SK-N-SH treated with all-trans-retinoic acid at 6 μM for 48 hours (cell line): ENCODE data around the gene YDJC.

Experiments used
- ATAC-seq: fragments of 200-7000 bp; cut with Tn5 transposase; 3 replicates; pipeline ENCODE4 v1.9.1; 2020; ENCODE audit warnings: mild to moderate bottlenecking, moderate library complexity
- ARNTL ChIP-seq: fragments of 450-650 bp; formaldehyde crosslinking; IDR thresholded peaks from 2 replicates; pipeline ENCODE4 v1.5.0; 2020; ENCODE audit warnings: low read depth, mild to moderate bottlenecking, moderate library complexity, borderline replicate concordance
- BACH2 ChIP-seq: fragments of 250-450 bp; sonication (Bioruptor Pico); IDR thresholded peaks from 2 replicates; pipeline ENCODE4 v1.9.0; 2021; ENCODE audit warnings: mild to moderate bottlenecking, borderline replicate concordance
- CSDC2 ChIP-seq: fragments of 250-450 bp; sonication (Bioruptor Pico); IDR thresholded peaks from 2 replicates; pipeline ENCODE4 v1.5.0; 2020; ENCODE audit warnings: mild to moderate bottlenecking, moderate library complexity
- ESRRG ChIP-seq: fragments of 250-450 bp; sonication (Bioruptor Pico); IDR thresholded peaks from 2 replicates; pipeline ENCODE4 v1.6.1; 2021; ENCODE audit warnings: mild to moderate bottlenecking
- GLIS3 ChIP-seq: fragments of 250-450 bp; sonication (Bioruptor Pico); IDR thresholded peaks from 2 replicates; pipeline ENCODE4 v1.5.0; 2020; ENCODE audit warnings: mild to moderate bottlenecking, moderate library complexity
- ISL1 ChIP-seq: fragments of 250-450 bp; sonication (Bioruptor Pico); IDR thresholded peaks from 2 replicates; pipeline ENCODE4 v2.1.2; 2022; ENCODE audit warnings: mild to moderate bottlenecking, moderate library complexity
- OSR1 ChIP-seq: fragments of 250-450 bp; sonication (Bioruptor Pico); IDR thresholded peaks from 2 replicates; pipeline ENCODE4 v1.8.0; 2022; ENCODE audit warnings: moderate library complexity, mild to moderate bottlenecking, inconsistent platforms
- PPARA ChIP-seq: fragments of 250-450 bp; sonication (Bioruptor Pico); IDR thresholded peaks from 2 replicates; pipeline ENCODE4 v1.5.0; 2020; ENCODE audit warnings: mild to moderate bottlenecking, borderline replicate concordance
- RARB ChIP-seq: fragments of 250-450 bp; sonication (Bioruptor Pico); IDR thresholded peaks from 2 replicates; pipeline ENCODE4 v1.8.0; 2021; ENCODE audit warnings: mild to moderate bottlenecking, moderate library complexity
- SNAI2 ChIP-seq: fragments of 250-450 bp; sonication (Bioruptor Pico); IDR thresholded peaks from 2 replicates; pipeline ENCODE4 v1.5.0; 2020; ENCODE audit warnings: mild to moderate bottlenecking, moderate library complexity
- TSHZ2 ChIP-seq: fragments of 250-450 bp; sonication (Bioruptor Pico); IDR thresholded peaks from 2 replicates; pipeline ENCODE4 v1.5.0; 2020; ENCODE audit warnings: mild to moderate bottlenecking, moderate library complexity
- ZC3H10 ChIP-seq: fragments of 250-450 bp; sonication (Bioruptor Pico); IDR thresholded peaks from 2 replicates; pipeline ENCODE4 v1.5.1; 2021; ENCODE audit warnings: mild to moderate bottlenecking, moderate library complexity
- ZFP3 ChIP-seq: fragments of 250-450 bp; sonication (Bioruptor Pico); IDR thresholded peaks from 2 replicates; pipeline ENCODE4 v1.5.0; 2020; ENCODE audit warnings: mild to moderate bottlenecking, moderate library complexity
- ZFP30 ChIP-seq: fragments of 450-650 bp; formaldehyde crosslinking; IDR thresholded peaks from 2 replicates; pipeline ENCODE4 v1.5.0; 2022; ENCODE audit warnings: mild to moderate bottlenecking, moderate library complexity
- ZNF565 ChIP-seq: fragments of 450-650 bp; formaldehyde crosslinking; conservative IDR thresholded peaks from 2 replicates; pipeline ENCODE4 v1.5.0; 2020; ENCODE audit warnings: low read depth, mild to moderate bottlenecking, moderate library complexity
- ZNF70 ChIP-seq: fragments of 450-650 bp; formaldehyde crosslinking; IDR thresholded peaks from 2 replicates; pipeline ENCODE4 v1.5.0; 2020; ENCODE audit warnings: mild to moderate bottlenecking, moderate library complexity
- ZNF8 ChIP-seq: fragments of 450-650 bp; formaldehyde crosslinking; IDR thresholded peaks from 2 replicates; pipeline ENCODE4 v1.5.0; 2020; ENCODE audit warnings: mild to moderate bottlenecking, moderate library complexity
- TF ChIP-seq, protein P1 (sequence below): fragments of 250-450 bp; sonication (Bioruptor Pico); IDR thresholded peaks from 2 replicates; pipeline ENCODE4 v1.8.0; 2021; ENCODE audit warnings: low read depth, mild to moderate bottlenecking, moderate library complexity, borderline replicate concordance
- TF ChIP-seq, protein P2 (sequence below): fragments of 250-450 bp; sonication (Bioruptor Pico); IDR thresholded peaks from 2 replicates; pipeline ENCODE4 v1.5.1; 2021; ENCODE audit warnings: mild to moderate bottlenecking, moderate library complexity
- TF ChIP-seq, protein P3 (sequence below): fragments of 250-450 bp; sonication (Bioruptor Pico); IDR thresholded peaks from 2 replicates; pipeline ENCODE4 v1.5.1; 2020; ENCODE audit warnings: low read depth, mild to moderate bottlenecking, moderate library complexity
- TF ChIP-seq, protein P4 (sequence below): fragments of 250-450 bp; sonication (Bioruptor Pico); IDR thresholded peaks from 2 replicates; pipeline ENCODE4 v1.8.0; 2020; ENCODE audit warnings: mild to moderate bottlenecking, moderate library complexity, borderline replicate concordance

The YDJC gene

GRCh38 chr22:21606775-21607174 lies 23.0 kb downstream of the YDJC start (continued):
- TF ChIP-seq TSHZ2 (CRISPR knock-in tag) (no peak), ZNF70 (no peak)
- TF ChIP-seq, protein P1, sequence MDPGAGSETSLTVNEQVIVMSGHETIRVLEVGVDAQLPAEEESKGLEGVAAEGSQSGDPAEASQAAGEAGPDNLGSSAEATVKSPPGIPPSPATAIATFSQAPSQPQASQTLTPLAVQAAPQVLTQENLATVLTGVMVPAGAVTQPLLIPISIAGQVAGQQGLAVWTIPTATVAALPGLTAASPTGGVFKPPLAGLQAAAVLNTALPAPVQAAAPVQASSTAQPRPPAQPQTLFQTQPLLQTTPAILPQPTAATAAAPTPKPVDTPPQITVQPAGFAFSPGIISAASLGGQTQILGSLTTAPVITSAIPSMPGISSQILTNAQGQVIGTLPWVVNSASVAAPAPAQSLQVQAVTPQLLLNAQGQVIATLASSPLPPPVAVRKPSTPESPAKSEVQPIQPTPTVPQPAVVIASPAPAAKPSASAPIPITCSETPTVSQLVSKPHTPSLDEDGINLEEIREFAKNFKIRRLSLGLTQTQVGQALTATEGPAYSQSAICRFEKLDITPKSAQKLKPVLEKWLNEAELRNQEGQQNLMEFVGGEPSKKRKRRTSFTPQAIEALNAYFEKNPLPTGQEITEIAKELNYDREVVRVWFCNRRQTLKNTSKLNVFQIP (CRISPR knock-in tag): no peak

- no peak for ATAC-seq
- TF ChIP-seq, protein P2, sequence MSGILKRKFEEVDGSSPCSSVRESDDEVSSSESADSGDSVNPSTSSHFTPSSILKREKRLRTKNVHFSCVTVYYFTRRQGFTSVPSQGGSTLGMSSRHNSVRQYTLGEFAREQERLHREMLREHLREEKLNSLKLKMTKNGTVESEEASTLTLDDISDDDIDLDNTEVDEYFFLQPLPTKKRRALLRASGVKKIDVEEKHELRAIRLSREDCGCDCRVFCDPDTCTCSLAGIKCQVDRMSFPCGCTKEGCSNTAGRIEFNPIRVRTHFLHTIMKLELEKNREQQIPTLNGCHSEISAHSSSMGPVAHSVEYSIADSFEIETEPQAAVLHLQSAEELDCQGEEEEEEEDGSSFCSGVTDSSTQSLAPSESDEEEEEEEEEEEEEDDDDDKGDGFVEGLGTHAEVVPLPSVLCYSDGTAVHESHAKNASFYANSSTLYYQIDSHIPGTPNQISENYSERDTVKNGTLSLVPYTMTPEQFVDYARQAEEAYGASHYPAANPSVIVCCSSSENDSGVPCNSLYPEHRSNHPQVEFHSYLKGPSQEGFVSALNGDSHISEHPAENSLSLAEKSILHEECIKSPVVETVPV (CRISPR knock-in tag): no peak
- TF ChIP-seq ESRRG (CRISPR knock-in tag) (no peak), ZNF565 (CRISPR knock-in tag) (no peak), BACH2 (CRISPR knock-in tag) (no peak), ZFP30 (CRISPR knock-in tag) (no peak), ZFP3 (CRISPR knock-in tag) (no peak), ZC3H10 (no peak), ZNF70 (no peak), OSR1 (CRISPR knock-in tag) (no peak), ZNF8 (no peak)
- TF ChIP-seq, protein P1 (CRISPR knock-in tag): no peak
- TF ChIP-seq, protein P3, sequence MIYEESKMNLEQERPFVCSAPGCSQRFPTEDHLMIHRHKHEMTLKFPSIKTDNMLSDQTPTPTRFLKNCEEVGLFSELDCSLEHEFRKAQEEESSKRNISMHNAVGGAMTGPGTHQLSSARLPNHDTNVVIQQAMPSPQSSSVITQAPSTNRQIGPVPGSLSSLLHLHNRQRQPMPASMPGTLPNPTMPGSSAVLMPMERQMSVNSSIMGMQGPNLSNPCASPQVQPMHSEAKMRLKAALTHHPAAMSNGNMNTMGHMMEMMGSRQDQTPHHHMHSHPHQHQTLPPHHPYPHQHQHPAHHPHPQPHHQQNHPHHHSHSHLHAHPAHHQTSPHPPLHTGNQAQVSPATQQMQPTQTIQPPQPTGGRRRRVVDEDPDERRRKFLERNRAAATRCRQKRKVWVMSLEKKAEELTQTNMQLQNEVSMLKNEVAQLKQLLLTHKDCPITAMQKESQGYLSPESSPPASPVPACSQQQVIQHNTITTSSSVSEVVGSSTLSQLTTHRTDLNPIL (CRISPR knock-in tag): no peak
- TF ChIP-seq, all 23 proteins: peak for 0
Measured at GRCh38 chr22:21605887-21606564, 23.8 kb downstream of the YDJC start.

DNA sequence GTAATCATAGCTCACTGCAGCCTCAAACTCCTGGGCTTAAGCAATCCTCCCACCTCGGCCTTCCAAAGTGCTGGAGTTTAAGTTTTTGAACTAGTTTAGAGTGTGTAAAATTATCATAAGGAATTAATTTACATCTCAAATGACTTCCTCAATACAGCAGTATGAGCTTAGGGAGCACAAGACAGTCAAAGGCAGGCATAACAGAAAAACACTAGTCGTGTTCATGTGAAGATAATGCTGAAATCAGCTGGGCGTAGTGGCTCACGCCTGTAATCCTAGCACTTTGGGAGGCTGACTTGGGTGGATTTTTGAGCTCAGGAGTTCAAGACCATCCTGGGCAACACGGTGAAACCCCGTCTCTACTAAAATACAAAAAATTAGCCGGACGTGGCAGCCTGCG lies 25.8 kb downstream of the YDJC start:
- TF ChIP-seq TSHZ2 (CRISPR knock-in tag) (no peak), ZC3H10 (no peak), ARNTL (no peak), RARB (no peak), ZNF565 (CRISPR knock-in tag) (no peak), GLIS3 (CRISPR knock-in tag) (no peak), SNAI2 (CRISPR knock-in tag) (no peak), PPARA (CRISPR knock-in tag) (no peak), OSR1 (CRISPR knock-in tag) (no peak), ZFP30 (CRISPR knock-in tag) (no peak), ZNF70 (no peak), CSDC2 (no peak), ISL1 (CRISPR knock-in tag) (no peak)
- TF ChIP-seq, protein P4, sequence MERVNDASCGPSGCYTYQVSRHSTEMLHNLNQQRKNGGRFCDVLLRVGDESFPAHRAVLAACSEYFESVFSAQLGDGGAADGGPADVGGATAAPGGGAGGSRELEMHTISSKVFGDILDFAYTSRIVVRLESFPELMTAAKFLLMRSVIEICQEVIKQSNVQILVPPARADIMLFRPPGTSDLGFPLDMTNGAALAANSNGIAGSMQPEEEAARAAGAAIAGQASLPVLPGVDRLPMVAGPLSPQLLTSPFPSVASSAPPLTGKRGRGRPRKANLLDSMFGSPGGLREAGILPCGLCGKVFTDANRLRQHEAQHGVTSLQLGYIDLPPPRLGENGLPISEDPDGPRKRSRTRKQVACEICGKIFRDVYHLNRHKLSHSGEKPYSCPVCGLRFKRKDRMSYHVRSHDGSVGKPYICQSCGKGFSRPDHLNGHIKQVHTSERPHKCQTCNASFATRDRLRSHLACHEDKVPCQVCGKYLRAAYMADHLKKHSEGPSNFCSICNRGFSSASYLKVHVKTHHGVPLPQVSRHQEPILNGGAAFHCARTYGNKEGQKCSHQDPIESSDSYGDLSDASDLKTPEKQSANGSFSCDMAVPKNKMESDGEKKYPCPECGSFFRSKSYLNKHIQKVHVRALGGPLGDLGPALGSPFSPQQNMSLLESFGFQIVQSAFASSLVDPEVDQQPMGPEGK (CRISPR knock-in tag): no peak
- TF ChIP-seq, protein P2 (CRISPR knock-in tag): no peak
- ATAC-seq: no peak
